ENCODE measurements around the gene FA2H. TPM values are rescaled to one million over a fixed set of nuclear protein-coding genes. Genes with fewer than 3 reads are reported as not detected.
"Not testable (repeated sequence)": the region's sequence is repeated elsewhere in the genome, so short reads cannot be mapped to it uniquely, and the experiment has no call there.

The FA2H gene
- total and polyA plus RNA-seq, 10 of the 15 experiments (the other 5 are each of a cell fraction or from before 2014, with no cell fraction given) = 0.05 to 0.73 (median 0.51) TPM; not detected in 3

DNA sequence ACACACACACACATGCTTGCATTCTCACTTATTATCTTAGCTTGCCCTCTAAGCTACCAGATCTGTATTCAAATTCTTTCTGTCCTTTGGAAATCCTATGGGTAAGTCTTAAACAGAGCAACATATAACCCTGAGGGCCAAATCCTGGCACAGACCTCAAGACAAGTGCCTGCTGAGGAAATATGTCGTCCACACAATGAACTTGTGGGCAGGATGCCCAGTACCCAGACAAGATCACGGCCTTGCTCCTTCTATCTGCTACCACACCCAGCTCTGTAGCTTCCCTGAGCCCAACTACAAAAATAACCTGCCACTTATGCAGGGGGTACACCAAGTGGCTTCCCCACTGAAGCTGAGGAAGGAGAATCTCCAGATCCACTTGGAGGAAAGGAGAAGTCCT lies 37.3 kb upstream of the FA2H start:
- DNase-seq (ENCODE audit: low read depth, low spot score) (no peak), ATAC-seq (no peak), FAIRE-seq (no peak)
- no peak overlapping the region for H3K4me3 ChIP-seq
- RAD21 ChIA-PET (ENCODE audit: unreplicated experiment) = interaction anchor here (1.4 to 6.7 kb wide), 3 partner anchors 51 to 300 kb away, joined by 6 to 81 read pairs (median 12); no protein-coding TSS in a partner anchor
- H4K20me1 ChIP-seq (ENCODE audit: control insufficient read depth, insufficient read depth) = no peaks in the 10 kb centered on the region
- H3K27me3 ChIP-seq (replicated peaks in 1 of 2; ENCODE audit: control insufficient read depth in 2 of 2, insufficient read depth in 2 of 2, low read length in 1 of 2) = no peaks in the 10 kb centered on the region; a peak in 1 of 4 replicates
- POLR2A ChIA-PET = no interaction called here
- no peak overlapping the region for H3K27ac ChIP-seq (ENCODE audit: control insufficient read depth, insufficient read depth)
- WGBS (ENCODE audit: insufficient coverage, insufficient replicate concordance, low lambda C conversion rate, missing lambda C conversion rate) = 37% methylated on average over 2 of the region's 2 CpGs
- H3K9ac ChIP-seq (ENCODE audit: control insufficient read depth, insufficient read depth, low read length) = no peak overlapping the region
- SMC1A ChIA-PET (ENCODE audit: uncharacterized antibody, unreplicated experiment) = interaction anchor here (1.1 to 6.8 kb wide), 3 partner anchors 47 to 112 kb away, joined by 3 to 77 read pairs (median 3); partner anchors contain the start of gene MLKL
- no peak overlapping the region for H3K4me2 ChIP-seq (ENCODE audit: control insufficient read depth, insufficient read depth)
- H3K36me3 ChIP-seq (ENCODE audit: control insufficient read depth in 2 of 2, insufficient read depth in 2 of 2, low read length in 1 of 2) = no peaks in the 10 kb centered on the region
- H3K9me3 ChIP-seq (replicated peaks; ENCODE audit: control insufficient read depth, insufficient read depth, low read length) = peaks cover 2% of the 10 kb centered on the region; the same call in 1 of the 3 replicates
- no TSS peak for BruUV-seq (replicated peaks)
- CTCF ChIA-PET = interaction anchor here (0.6 to 7.6 kb wide), 7 partner anchors 22 to 300 kb away, joined by 3 to 116 read pairs (median 4); no protein-coding TSS in a partner anchor
- no peaks in the 10 kb centered on the region for H3K79me2 ChIP-seq (ENCODE audit: control insufficient read depth, insufficient read depth, low read length)
- TF ChIP-seq, protein P1, sequence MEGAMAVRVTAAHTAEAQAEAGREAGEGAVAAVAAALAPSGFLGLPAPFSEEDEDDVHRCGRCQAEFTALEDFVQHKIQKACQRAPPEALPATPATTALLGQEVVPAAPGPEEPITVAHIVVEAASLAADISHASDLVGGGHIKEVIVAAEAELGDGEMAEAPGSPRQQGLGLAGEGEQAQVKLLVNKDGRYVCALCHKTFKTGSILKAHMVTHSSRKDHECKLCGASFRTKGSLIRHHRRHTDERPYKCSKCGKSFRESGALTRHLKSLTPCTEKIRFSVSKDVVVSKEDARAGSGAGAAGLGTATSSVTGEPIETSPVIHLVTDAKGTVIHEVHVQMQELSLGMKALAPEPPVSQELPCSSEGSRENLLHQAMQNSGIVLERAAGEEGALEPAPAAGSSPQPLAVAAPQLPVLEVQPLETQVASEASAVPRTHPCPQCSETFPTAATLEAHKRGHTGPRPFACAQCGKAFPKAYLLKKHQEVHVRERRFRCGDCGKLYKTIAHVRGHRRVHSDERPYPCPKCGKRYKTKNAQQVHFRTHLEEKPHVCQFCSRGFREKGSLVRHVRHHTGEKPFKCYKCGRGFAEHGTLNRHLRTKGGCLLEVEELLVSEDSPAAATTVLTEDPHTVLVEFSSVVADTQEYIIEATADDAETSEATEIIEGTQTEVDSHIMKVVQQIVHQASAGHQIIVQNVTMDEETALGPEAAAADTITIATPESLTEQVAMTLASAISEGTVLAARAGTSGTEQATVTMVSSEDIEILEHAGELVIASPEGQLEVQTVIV (IDR thresholded peaks at IDR 0.05; ENCODE audit: borderline replicate concordance, partially characterized antibody) = no peak
- no peak for TF ChIP-seq TAF1 (IDR thresholded peaks at IDR 0.05; ENCODE audit: borderline replicate concordance, low read depth, low read length)
- TF ChIP-seq BHLHE40 (IDR thresholded peaks at IDR 0.05; ENCODE audit: borderline replicate concordance in 1 of 2, low read depth in 2 of 2, low read length in 1 of 2) = no peak
- TF ChIP-seq SIN3A (IDR thresholded peaks at IDR 0.05; ENCODE audit: low read depth, low read length) = no peak
- no peaks in the 10 kb centered on the region for H3K4me1 ChIP-seq (ENCODE audit: control insufficient read depth, insufficient read depth, low read length)
- in situ Hi-C loops (cut with MboI) = no loop called here
- H2AFZ ChIP-seq (ENCODE audit: control insufficient read depth, low read depth, low read length) = no peak overlapping the region
- intact Hi-C loops (cut with micrococcal nuclease; ENCODE audit: unreplicated experiment) = loop anchor here (5.0 kb wide), 1 partner anchor 385 kb away; no protein-coding TSS in a partner anchor

DNA sequence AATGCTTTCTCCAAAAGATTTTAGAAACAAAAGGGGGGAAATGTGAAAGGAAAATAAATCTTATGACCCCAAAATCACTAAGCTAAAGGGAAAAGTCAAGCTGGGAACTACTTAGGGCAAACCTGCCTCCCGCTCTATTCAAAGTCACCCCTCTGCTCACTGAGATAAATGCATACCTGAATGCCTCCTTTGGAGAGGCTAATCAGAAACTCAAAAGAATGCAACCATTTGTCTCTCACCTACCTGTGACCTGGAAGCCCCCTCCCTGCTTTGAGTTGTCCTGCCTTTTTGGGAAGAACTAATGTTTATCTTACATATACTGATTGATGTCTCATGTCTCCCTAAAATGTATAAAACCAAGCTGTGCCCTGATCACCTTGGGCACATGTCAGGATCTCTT lies 36.6 kb upstream of the FA2H start:
- H4K20me1 ChIP-seq (ENCODE audit: control insufficient read depth, insufficient read depth); in situ Hi-C loops (cut with MboI): not testable (repeated sequence)
- 80% methylated on average over 1 of the region's 1 CpG for WGBS (ENCODE audit: insufficient coverage, insufficient replicate concordance, low lambda C conversion rate, missing lambda C conversion rate)

More for the DNA sequence above, 36.6 kb upstream of the FA2H start:
- H3K27me3 ChIP-seq (replicated peaks in 1 of 2; ENCODE audit: control insufficient read depth in 2 of 2, insufficient read depth in 2 of 2, low read length in 1 of 2); POLR2A ChIA-PET; H3K4me1 ChIP-seq (ENCODE audit: control insufficient read depth, insufficient read depth, low read length); H3K27ac ChIP-seq (ENCODE audit: control insufficient read depth, insufficient read depth); FAIRE-seq; H2AFZ ChIP-seq (ENCODE audit: control insufficient read depth, low read depth, low read length); H3K4me2 ChIP-seq (ENCODE audit: control insufficient read depth, insufficient read depth); H3K36me3 ChIP-seq (ENCODE audit: control insufficient read depth in 2 of 2, insufficient read depth in 2 of 2, low read length in 1 of 2); DNase-seq (ENCODE audit: low read depth, low spot score); BruUV-seq (replicated peaks); H3K4me3 ChIP-seq; H3K9me3 ChIP-seq (replicated peaks; ENCODE audit: control insufficient read depth, insufficient read depth, low read length); ATAC-seq; H3K79me2 ChIP-seq (ENCODE audit: control insufficient read depth, insufficient read depth, low read length); H3K9ac ChIP-seq (ENCODE audit: control insufficient read depth, insufficient read depth, low read length): not testable (repeated sequence)
- ChIA-PET SMC1A (ENCODE audit: uncharacterized antibody, unreplicated experiment) (interaction anchor here (1.1 to 6.8 kb wide), 3 partner anchors 48 to 111 kb away, joined by 3 to 77 read pairs (median 3); partner anchors contain the start of gene MLKL), CTCF (interaction anchor here (0.6 to 7.6 kb wide), 6 partner anchors 21 to 297 kb away, joined by 3 to 116 read pairs (median 4); no protein-coding TSS in a partner anchor), RAD21 (ENCODE audit: unreplicated experiment) (interaction anchor here (6.7 kb wide), 1 partner anchor 52 kb away, joined by 81 read pairs; no protein-coding TSS in a partner anchor)
- intact Hi-C loops (cut with micrococcal nuclease; ENCODE audit: unreplicated experiment) = loop anchor here (5.0 kb wide), 1 partner anchor 386 kb away; no protein-coding TSS in a partner anchor
